Nephron (organoid): ENCODE data around the gene RALB.

Experiments used
- H3K27ac Mint-ChIP-seq, 3 experiments: 2 replicates each; pipeline ENCODE4 v1.8.0; 2020; ENCODE audit warnings: mixed read lengths in 3 of 3, mild to moderate bottlenecking in 2 of 3, moderate library complexity in 1 of 3
- H3K27me3 Mint-ChIP-seq: 2 replicates; pipeline ENCODE4 v1.8.0; 2021; ENCODE audit warnings: low read depth, mild to moderate bottlenecking, moderate library complexity, mixed read lengths
- H3K36me3 Mint-ChIP-seq: 2 replicates; pipeline ENCODE4 v1.8.0; 2020; ENCODE audit warnings: low read depth, mixed read lengths
- H3K4me1 Mint-ChIP-seq: 2 replicates; pipeline ENCODE4 v1.8.0; 2020; ENCODE audit warnings: mixed read lengths
- H3K4me3 Mint-ChIP-seq, 3 experiments: 2 replicates each; pipeline ENCODE4 v1.8.0; 2020; ENCODE audit warnings: mild to moderate bottlenecking in 3 of 3, mixed read lengths in 3 of 3, moderate library complexity in 2 of 3
- H3K9me3 Mint-ChIP-seq: 2 replicates; pipeline ENCODE4 v1.8.0; 2020; ENCODE audit warnings: mixed read lengths
- CTCF ChIP-seq, 3 experiments: fragments of 200-600 bp; sonication (generic); IDR thresholded peaks; one replicate each; pipeline ENCODE4 v1.5.0; 2021; ENCODE audit warnings: antibody characterized with exemption in 3 of 3; ENCODE audit not compliant: unreplicated experiment in 3 of 3

Gene RALB

GRCh38 chr2:120247851-120248250 lies 4.8 kb upstream of the RALB start:
- TF ChIP-seq CTCF (IDR thresholded peaks at IDR 0.05; ENCODE audit: unreplicated experiment in 3 of 3), result no peak

GRCh38 chr2:120250640-120251039 lies 2.0 kb upstream of the RALB start:
- no peaks in the 10 kb centered on the region for H3K36me3 Mint-ChIP-seq
- peaks cover 58% of the 10 kb centered on the region for H3K27me3 Mint-ChIP-seq
- H3K27ac Mint-ChIP-seq, result no peak overlapping the region
- no peaks in the 10 kb centered on the region for H3K9me3 Mint-ChIP-seq
- H3K4me3 Mint-ChIP-seq, result no peak overlapping the region
- TF ChIP-seq CTCF (IDR thresholded peaks at IDR 0.05; ENCODE audit: unreplicated experiment in 3 of 3), result no peak
- peaks cover 46% of the 10 kb centered on the region for H3K4me1 Mint-ChIP-seq

More at GRCh38 chr2:120247851-120248250, 4.8 kb upstream of the RALB start:
- H3K9me3 Mint-ChIP-seq, result no peaks in the 10 kb centered on the region
- H3K27me3 Mint-ChIP-seq, result peaks cover 63% of the 10 kb centered on the region
- H3K4me3 Mint-ChIP-seq, result no peak overlapping the region
- H3K27ac Mint-ChIP-seq, result peak overlapping the region in 1 of 3 experiments; percentile 55
- H3K4me1 Mint-ChIP-seq, result peaks cover 41% of the 10 kb centered on the region
- H3K36me3 Mint-ChIP-seq, result no peaks in the 10 kb centered on the region

GRCh38 chr2:120251078-120251477 lies 1.6 kb upstream of the RALB start:
- H3K36me3 Mint-ChIP-seq, result peaks cover 2% of the 10 kb centered on the region

GRCh38 chr2:120251880-120252224 lies 800 bp upstream of the RALB start:
- peaks cover 8% of the 10 kb centered on the region for H3K36me3 Mint-ChIP-seq
- H3K4me1 Mint-ChIP-seq, result peaks cover 46% of the 10 kb centered on the region
- H3K9me3 Mint-ChIP-seq, result no peaks in the 10 kb centered on the region
- H3K27me3 Mint-ChIP-seq, result peaks cover 48% of the 10 kb centered on the region
- TF ChIP-seq CTCF (IDR thresholded peaks at IDR 0.05; ENCODE audit: unreplicated experiment in 3 of 3), result no peak
- peak overlapping the region in 2 of 3 experiments; percentile 51 to 55 for H3K27ac Mint-ChIP-seq
- H3K4me3 Mint-ChIP-seq, result peak overlapping the region; percentile 93 to 98 (median 96)

More at GRCh38 chr2:120251078-120251477, 1.6 kb upstream of the RALB start:
- TF ChIP-seq CTCF (IDR thresholded peaks at IDR 0.05; ENCODE audit: unreplicated experiment in 3 of 3), result no peak
- H3K9me3 Mint-ChIP-seq, result no peaks in the 10 kb centered on the region
- no peak overlapping the region for H3K27ac Mint-ChIP-seq
- H3K4me3 Mint-ChIP-seq, result no peak overlapping the region
- peaks cover 47% of the 10 kb centered on the region for H3K4me1 Mint-ChIP-seq
- H3K27me3 Mint-ChIP-seq, result peaks cover 55% of the 10 kb centered on the region

- H3K27me3 Mint-ChIP-seq, result peaks cover 34% of the 10 kb centered on the region
- H3K36me3 Mint-ChIP-seq, result peaks cover 10% of the 10 kb centered on the region
- TF ChIP-seq CTCF (IDR thresholded peaks at IDR 0.05; ENCODE audit: unreplicated experiment in 3 of 3), result peak; percentile 43 to 59 (median 50)
- H3K4me3 Mint-ChIP-seq, result peak overlapping the region; percentile 92 to 97 (median 95)
- H3K4me1 Mint-ChIP-seq, result peaks cover 53% of the 10 kb centered on the region
- no peaks in the 10 kb centered on the region for H3K9me3 Mint-ChIP-seq
- H3K27ac Mint-ChIP-seq, result peak overlapping the region; percentile 78 to 93 (median 88)
These were observed 600 bp downstream of the RALB start for GRCh38 chr2:120253021-120253882.

- TF ChIP-seq CTCF (IDR thresholded peaks at IDR 0.05; ENCODE audit: unreplicated experiment in 3 of 3), result no peak
- H3K9me3 Mint-ChIP-seq, result no peaks in the 10 kb centered on the region
- H3K4me3 Mint-ChIP-seq, result peak overlapping the region; percentile 92 to 97 (median 95)
- peaks cover 31% of the 10 kb centered on the region for H3K27me3 Mint-ChIP-seq
- peaks cover 56% of the 10 kb centered on the region for H3K4me1 Mint-ChIP-seq
- peaks cover 20% of the 10 kb centered on the region for H3K36me3 Mint-ChIP-seq
- peak overlapping the region; percentile 78 to 93 (median 88) for H3K27ac Mint-ChIP-seq
These were observed 1.5 kb downstream of the RALB start for GRCh38 chr2:120254178-120254577.
